Stimulated activated CD4-positive, alpha-beta T cell treated with anti-CD3 and anti-CD28 coated beads, Interleukin-15, amount 100 ng/mL, for 1 hour (primary cell): Measurements from ENCODE around the gene C21orf58.

Experiments used
- DNase-seq, 2 donors: peaks; one replicate each; pipeline ENCODE4 v3.0.0-alpha.2; 2020; ENCODE audit warnings: low read depth in 1 of 2, low spot score in 1 of 2

Gene C21orf58

DNA sequence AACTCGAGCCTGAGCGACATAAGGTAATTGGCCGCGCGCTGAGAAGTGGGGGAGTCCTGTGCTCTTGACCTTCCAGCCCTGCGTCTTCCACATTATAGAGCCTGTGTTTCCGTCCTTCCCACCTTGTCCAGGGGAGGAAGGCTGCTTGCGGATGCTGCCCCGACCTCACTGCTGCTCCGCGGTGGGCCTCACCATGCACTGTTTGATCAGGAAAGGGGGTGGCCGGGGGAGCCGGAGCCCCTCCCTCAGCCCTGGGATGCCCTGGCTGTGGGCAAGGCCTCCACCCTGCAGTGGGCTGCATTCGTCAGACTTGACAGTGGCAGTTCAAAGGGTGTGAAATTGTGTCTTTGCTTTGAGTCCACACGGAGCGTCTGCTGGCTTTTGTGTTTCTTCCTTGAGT, 30.4 kb upstream of the C21orf58 start:
- no peak for DNase-seq

DNA sequence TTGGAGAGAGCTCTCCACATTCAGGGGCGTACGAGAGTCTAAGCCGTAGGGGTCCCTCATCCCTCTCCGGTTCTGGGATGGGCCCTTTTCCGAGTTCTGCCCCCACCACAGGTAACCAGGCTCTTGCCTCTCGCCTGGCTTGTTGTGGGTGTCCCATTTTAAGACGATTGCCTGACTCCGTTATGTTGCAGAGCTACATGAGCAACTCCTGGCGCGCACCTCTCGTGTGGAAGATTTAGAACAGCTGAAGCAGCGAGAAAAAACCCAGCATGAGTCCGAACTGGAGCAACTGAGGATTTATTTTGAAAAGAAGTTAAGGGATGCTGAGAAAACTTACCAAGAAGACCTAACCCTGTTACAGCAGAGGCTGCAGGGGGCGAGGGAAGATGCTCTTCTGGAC, 29.2 kb upstream of the C21orf58 start:
- no peak for DNase-seq

DNA sequence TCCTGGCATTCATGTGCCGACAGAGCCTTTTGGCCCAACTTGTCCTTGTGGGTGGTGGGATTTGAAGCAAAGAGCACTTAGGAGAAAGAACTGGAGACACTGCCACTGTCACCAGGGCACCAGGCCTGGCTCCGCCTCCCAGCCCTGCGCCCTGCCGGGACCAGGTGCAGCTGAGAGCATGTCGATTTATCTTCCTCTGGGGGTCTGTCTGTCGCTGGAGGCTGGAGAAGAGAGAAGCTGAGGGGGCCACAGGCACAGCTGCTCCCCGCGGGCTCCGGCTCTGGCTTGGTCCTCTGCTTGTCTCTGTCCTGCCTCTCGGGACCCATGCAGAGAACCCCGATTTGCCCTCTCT, 28.5 kb upstream of the C21orf58 start:
- no peak for DNase-seq

DNA sequence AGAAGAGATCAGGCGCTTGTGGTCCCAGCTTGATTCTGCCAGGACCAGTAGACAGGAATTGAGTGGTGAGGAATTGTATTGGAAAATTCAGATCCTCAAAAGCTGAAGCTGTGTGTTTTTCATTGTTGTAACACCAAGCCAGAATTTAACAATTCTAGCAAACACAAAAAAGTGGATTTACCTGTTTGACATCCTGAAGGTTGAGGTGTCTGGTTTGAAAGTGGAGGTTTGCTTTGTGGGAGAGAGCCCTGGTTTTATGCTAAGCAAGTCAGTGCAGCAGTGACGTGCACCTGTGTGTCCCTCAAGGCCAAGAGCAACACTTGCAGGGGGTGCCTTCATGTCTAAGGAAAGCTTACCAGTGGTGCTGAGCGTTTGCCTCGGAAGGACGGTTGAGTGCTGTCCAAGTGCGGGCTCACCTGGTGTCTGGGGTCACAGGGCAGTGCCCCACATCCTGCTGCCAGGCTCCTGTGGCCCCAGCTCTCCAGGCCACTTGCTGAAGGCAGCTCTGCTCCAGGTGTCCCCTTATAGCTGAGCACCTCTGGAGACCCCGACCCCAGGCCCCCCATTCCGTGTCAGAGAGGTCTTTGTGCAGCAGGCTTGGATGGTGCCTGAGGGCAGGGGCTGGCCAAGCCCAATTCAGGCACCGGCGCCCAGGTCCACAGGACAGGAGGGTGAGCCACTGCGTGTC, 27.9 kb upstream of the C21orf58 start:
- DNase-seq: no peak

DNA sequence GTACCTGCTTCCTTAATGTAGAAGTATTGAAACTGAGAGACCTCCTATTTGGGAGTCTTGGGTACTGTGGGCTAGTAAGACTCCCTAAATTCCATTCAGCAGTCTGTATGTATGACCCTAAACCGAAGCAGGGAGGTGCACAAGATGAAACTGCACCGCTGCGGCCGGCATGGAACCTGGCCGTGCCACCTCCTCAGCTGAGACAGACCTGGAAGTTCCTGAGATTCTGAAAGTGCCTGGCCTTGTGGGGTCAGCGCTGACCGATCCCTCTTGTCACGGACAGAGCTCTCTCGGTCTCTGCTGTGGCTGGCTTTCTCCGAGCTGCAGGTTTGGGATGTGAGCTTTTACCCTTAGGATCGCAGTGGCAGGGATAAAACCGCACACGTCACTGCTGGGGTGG, 27.3 kb upstream of the C21orf58 start:
- no peak for DNase-seq

DNA sequence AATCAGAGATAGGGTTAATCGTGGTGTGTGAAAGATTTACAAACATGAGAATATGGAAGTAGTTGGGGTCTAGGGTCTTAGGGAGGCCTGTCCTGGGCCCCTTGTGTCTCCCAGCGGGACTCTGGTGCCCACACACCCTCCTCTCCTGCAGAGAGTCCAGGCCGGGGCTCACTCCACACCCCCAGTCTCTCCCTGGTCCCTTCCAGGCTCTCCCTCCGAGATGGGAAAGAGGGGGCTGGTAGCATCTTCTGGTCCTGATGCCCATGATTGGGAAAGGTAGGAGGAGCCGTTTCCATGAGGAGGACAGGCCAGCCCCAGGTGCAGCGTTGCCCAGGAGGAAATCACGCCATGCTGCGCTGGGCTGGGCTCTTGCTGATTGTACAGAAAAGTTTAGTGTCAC, 26.9 kb upstream of the C21orf58 start:
- no peak for DNase-seq

DNA sequence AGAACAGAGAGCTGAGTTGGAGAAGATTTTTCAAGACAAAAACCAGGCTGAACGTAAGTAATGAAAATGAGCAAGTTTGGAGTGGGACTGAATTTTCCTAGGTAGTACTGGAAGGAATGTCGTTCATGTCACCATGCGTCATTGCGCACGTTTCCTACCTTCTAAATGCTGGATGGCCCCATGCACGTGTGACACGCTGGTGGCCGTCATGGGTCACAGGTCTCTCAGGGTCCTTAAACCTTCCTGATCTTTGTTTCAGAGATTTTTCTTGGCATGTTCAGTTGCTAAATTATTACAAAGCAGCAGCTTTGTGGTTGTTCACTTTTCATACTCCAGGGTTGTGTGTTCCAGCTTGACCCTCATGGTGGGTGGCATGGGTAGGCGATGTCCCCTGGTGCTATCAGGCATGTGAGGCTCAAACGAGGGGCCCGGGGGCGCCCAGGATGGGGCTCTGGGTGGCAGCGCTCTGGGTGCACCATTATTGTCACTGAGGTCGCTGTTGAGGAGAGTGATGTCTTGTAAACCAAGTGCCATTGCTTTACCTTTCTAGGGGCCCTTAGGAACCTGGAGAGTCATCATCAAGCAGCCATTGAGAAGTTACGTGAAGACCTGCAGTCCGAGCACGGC, 25.6 kb upstream of the C21orf58 start:
- DNase-seq: no peak

DNA sequence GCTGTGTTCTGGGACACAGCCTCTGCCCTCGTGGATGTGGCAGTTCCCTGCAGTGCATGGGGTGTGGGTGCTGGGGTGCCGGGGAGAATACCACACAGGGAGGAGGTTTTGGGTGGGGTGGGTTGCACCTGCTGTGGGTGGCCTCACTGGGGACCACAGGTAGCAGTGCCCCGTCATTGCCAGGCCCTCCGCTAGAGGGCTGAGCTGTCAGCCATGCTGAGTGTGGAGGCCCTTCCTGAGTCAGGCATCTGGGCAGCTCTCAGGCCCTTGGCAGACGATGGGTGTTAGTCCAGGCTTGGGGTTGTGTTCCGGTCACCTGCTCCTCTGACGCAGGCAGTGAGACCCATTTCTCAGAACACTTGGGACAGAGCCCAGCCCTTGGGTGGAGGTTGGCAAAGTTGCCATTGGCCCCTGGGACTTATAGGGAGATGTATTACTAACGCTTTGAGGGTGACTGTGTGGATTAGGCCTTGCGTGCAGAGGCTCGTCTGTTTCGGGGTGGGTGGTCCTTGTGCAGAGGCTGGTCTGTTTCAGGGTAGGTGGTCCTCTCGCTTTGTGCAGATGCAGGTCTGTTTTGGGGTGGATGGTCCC, 24.2 kb upstream of the C21orf58 start:
- no peak for DNase-seq

DNA sequence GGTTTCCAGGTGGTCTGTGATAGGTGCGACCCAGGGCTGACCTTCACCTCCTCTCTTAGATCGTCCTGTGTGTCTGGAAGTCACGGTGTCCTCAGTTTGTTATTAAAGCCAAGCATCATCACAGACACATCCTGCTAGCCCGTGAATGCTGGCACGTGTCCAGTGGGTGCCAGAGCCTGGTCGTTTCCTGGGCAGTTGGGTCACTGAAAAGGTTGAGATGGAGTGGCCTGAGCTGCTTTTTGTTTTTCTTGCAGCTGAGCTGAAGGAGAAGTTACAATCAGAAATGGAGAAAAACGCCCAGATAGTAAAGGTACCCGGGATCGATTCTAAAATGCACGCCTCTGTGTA, 23.5 kb upstream of the C21orf58 start:
- DNase-seq: no peak

DNA sequence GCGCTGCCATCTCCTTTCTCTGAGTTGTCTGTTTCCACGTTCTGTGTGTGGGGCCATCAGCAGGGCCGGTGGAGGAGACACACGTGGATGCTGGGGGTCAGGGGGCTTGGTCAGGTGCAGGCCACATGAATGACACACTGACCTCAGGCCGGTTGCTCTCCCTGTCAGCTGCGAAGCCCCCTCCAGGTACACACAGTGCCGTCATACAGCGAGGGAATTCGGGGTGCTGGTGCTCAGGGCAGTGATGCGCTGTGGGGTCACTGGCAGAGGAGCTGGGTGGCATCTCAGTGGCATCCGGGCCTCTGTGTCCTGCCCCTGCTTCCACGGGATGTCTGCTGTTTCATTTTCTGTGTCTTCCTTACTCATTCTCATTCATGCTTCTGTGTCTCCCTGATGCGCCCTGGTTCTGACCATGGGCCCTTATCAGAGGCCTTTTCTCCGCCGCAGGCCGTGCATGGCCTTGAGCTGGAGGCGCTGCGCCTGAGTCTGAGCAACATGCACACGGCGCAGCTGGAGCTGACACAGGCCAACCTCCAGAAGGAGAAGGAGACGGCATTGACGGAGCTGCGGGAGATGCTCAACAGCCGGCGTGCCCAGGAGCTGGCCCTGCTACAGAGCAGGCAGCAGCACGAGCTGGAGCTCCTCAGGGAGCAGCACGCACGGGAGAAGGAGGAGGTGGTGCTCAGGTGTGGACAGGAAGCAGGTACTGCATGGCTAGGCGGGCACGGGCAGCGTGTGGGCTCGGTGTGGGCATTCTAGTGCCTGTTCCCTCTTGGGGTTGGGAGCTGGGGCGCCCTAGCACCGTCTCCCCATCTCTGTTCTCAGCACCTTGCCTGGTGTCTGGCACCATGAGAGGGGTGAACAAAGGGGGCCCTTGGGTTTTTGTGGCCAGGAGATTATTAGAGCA, 22.9 kb upstream of the C21orf58 start:
- DNase-seq: no peak

DNA sequence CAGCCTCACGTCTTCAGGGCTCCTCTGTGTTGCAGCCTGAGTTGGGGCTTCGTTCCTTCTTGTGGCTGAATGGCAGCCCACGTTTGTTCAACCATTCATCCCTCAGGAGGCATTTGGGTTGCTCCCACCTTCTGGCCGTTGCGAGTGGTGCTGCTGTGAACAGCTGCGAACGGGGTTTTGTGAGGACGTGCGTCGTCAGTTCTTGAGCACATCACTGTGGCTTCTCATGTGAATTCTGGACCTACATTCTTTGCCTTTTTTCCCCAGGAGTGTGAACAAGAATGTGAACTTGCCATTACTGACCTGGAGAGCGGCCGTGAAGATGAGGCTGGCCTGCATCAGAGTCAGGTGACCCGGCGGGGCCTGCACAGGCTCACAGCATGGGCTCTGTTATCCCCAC, 22.2 kb upstream of the C21orf58 start:
- DNase-seq: no peak

DNA sequence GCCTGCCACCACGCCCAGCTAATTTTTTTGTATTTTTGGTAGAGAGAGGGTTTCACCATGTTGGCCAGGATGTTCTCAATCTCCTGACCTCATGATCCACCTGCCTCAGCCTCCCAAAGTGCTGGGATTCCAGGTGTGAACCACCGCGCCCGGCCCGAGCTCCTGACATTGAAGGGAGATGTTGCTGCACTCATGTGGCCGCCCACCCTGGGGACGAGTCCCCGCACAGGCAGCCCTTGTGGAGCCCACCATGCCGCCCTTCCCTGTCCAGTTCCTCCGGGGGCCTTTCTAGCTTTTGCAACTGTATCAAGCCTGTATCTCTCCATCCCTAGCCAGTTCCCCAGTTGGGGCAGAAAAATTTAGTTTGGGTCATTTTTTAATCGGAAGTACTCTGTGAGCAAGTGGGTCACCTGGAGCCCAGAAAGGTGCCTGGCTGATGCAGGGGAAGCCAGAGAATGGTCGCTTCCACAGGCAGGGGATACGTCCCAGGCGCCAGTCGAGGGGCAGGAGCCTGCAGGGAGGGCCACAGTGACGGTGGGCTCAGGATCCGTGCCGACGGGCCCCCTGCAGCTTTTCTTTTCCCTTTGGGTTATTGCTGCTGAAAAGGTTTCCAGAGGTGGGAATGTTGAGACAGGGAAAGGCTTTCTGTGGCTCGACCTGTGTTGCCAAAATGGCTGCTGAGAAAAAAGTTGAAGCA, 20.7 kb upstream of the C21orf58 start:
- DNase-seq: no peak

DNA sequence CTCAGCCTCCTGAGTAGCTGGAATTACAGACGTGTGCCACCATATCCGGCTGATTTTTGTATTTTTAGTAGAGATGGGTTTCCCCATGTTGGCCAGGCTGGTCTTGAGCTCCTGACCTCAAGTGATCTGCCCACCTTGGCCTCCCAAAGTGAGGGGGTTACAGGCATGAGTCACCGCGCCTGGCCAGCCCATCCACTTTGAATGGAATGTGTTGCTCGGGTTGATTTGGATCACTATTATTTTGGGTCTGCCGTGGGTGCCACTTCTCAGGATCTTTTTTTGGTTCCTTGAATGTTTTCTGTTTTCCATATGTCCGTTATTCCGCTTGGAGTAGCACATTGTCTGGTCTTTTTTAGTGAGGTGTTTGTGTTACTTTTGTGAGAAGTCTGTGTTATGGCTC, 17.3 kb upstream of the C21orf58 start:
- no peak for DNase-seq

DNA sequence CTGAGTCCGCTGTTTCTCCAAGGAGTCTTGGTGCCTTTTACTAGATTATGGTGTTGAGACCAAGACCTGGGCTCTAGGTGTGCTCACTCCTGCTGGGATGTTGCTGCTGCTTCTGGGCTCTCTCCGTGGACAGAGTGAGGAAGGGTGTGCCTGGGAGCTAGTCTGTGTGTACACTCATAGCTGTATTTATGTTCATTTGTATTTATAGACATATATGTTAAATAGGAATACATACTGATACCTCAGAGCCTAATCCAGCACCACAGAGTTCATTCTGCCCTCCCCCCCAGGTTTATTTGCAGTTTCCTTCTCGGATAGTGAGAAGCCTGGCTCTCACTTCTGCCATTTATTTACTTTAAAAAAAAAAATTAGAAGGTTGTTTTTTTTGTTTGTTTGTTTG, 12.9 kb upstream of the C21orf58 start:
- DNase-seq: no peak

DNA sequence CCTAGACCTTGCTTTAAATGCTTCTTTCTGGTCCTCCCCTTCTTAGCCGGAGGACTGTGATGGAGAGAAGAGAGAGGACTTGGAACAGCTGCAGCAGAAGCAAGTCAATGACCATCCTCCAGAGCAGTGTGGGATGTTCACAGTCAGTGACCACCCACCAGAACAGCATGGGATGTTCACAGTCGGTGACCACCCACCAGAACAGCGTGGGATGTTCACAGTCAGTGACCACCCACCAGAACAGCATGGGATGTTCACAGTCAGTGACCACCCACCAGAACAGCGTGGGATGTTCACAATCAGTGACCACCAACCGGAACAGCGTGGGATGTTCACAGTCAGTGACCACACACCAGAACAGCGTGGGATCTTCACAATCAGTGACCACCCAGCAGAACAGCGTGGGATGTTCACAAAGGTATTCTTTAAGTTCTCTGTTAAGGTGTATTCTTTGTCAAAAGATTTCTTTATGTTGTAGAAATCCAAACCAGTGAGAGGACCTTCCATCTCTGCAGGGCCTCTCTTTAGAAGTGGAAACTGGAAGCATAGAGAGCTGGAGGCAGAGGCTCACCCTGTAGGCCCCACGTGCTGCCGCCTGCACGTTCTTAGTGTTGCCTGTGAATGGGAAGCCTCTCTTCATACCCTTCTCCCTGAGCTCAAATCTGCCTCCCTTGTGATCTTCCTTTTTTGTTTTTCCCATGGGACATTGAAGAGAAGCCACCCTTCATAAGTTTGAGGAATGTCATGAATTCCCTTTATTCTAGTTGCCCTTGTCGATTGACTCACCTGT, 10.9 kb upstream of the C21orf58 start:
- no peak for DNase-seq

DNA sequence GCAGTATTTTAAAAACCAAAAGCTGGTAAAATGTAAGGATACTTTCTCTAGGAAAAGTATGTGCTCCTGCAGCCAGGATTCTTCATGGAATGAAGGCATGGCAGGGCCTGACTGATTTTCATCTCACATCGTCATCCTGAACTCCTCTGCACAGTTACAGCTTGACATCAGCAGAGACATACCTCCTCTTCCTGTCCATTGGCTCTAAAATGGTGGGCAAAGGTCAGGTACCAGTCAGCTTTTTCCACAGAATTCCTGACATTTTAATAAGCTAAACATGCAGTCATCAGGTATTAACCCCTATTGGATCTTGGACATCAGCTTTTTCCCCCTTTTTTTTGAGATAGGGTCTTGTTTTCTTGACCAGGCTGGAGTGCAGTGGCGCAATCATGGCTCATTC, 6.1 kb upstream of the C21orf58 start:
- DNase-seq: no peak

DNA sequence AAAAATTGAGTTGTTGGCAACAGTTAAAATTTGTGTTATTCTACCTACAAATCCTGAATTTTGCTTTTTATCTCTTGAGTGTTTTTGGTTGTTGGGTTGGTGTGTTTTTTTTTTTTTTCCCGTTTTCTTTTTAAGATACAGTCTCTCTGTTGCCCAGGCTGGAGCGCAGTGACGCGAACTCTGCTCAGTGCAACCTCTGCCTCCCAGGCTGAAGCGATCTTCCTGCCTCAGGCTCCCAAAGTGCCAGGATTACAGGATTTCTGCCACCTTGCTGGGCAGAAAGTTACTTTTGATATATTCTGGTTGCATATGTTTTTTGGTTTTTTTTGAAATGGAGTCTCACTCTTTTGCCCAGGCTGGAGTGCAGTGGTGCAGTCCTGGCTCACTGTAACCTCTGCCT, 4.5 kb upstream of the C21orf58 start:
- DNase-seq: no peak

DNA sequence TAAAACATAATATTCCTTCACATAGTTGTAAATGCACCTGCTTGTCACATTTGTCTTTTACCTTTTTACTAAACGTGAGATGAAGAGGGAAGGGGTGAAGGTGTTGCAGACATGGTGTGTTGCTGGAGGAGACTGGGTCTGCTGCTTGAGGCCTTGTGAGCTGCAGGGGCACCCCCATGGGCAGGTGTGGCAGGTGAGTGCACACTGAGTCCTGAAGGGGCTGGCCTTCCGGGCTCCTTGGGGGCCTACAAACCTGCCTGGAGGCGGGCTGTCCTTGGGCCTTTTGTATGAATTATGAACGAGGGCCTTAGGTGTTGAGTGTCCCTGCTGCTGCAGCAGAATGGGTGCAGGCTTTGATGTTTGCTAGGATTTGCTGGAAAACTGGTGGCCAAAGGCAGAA, 4.0 kb upstream of the C21orf58 start:
- DNase-seq: no peak

DNA sequence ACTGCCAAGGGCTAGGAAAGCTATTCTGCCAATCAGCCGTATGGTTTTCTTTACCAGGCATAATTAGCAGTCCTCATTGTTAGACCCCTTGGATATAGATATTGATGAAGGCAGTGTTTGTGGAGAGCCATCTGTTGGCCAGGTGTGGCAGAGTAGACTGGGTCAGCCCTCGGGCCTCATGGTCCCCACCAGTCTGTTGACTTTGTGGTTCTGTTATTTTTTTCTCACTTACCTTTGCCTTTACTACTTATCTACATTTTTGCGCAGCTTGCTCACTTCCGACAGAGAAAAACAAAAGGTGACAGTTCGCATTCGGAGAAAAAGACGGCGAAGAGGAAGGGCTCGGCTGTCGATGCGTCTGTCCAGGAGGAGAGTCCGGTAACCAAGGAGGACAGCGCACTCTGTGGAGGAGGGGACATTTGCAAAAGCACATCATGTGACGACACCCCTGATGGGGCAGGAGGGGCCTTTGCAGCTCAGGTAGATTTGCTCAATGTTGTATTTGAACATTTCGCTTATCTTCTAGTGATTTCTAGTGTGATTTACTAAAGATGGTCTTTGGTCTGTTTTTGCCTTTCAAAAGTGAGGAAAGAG, 2.5 kb upstream of the C21orf58 start:
- no peak for DNase-seq
